DOHH2 (cell line): ENCODE measurements around the gene GCA.

Source experiments
- CTCF ChIP-seq: fragments of 200-600 bp; sonication (generic); IDR thresholded peaks from one replicate; pipeline ENCODE4 v1.5.1; 2014; ENCODE audit warnings: antibody characterized with exemption, mild to moderate bottlenecking, low read depth, low read length; ENCODE audit not compliant: poor library complexity, severe bottlenecking
- EZH2phosphoT487 ChIP-seq: fragments of 200-600 bp; sonication (generic); IDR thresholded peaks from 2 replicates; pipeline ENCODE4 v1.6.1; 2017; ENCODE audit warnings: borderline replicate concordance, mild to moderate bottlenecking, antibody characterized with exemption, low read length, moderate library complexity, mixed read lengths

GRCh38 chr2:162318328-162319180, 25.4 kb upstream of the GCA start, which contains the start of gene IFIH1:
- TF ChIP-seq CTCF, result peak; percentile 33
- no peak for TF ChIP-seq EZH2phosphoT487
